ENCODE measurements around the gene HOXC4. TPM values are rescaled to one million over a fixed set of nuclear protein-coding genes. Genes with fewer than 3 reads are reported as not detected.

Gene HOXC4
- total RNA-seq, 1 donor from 2014 or later = 2.8 TPM

DNA sequence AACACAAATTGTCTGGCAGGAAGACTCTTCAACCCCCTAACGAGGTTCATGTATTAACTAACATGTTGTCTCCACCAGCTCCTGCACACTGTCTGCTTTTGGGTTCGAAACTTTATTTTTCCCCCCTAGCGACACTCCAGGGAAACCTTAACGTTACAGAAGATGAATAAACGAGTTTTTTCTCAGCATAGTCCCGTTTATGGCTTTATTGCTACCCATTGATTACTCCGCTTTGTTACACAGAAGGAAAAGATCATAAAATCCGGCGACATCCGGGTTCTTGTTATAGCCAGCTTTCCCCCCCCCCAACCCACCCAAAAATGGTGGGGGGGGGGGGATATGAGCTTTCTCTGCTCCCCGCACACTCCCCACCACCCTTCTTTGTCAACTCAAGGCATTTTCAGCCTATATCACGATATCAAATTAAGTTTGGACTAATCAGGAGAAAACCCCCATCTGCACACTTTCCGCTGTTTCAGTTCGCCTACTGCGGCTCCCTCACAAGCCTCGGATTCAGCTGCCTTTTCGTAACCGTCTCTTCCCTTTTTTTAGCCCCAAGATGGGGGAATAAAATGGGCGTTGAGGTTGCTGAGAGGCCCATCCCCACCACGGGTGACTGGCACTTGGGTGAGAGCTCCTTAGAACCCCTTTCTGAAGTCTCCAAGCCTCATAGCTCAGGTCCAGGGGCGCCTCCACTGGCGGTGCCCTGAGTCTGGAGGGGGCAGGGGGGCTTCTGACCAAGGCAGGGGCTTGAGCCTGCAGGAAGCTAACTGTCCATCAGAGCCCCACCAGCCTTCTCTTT lies 26.8 kb upstream of the HOXC4 start:
- no peak for DNase-seq (ENCODE audit: low read depth)
- H3K4me3 ChIP-seq (ENCODE audit: low read depth, low read length) = no peak overlapping the region
- TF ChIP-seq, protein P1, sequence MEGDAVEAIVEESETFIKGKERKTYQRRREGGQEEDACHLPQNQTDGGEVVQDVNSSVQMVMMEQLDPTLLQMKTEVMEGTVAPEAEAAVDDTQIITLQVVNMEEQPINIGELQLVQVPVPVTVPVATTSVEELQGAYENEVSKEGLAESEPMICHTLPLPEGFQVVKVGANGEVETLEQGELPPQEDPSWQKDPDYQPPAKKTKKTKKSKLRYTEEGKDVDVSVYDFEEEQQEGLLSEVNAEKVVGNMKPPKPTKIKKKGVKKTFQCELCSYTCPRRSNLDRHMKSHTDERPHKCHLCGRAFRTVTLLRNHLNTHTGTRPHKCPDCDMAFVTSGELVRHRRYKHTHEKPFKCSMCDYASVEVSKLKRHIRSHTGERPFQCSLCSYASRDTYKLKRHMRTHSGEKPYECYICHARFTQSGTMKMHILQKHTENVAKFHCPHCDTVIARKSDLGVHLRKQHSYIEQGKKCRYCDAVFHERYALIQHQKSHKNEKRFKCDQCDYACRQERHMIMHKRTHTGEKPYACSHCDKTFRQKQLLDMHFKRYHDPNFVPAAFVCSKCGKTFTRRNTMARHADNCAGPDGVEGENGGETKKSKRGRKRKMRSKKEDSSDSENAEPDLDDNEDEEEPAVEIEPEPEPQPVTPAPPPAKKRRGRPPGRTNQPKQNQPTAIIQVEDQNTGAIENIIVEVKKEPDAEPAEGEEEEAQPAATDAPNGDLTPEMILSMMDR (conservative IDR thresholded peaks at IDR 0.05; ENCODE audit: low read depth, low read length) = no peak

DNA sequence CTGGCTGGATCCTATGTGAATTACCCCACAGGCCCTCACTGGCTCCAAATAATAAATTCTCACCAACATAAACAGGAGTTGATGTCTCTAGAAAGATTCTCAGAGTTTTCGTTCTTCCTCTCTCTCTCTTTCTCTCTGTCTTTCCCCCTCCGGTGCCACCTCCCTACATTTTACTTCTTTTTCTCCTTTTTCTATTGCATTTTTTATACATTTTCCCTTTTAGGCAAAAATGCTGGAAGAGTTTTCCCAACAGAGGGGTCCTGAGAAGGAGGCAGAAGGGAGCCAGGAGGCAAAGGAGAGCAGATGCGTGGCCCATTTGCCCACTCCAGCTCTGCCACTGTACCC lies 26.2 kb upstream of the HOXC4 start:
- no peak overlapping the region for H3K4me3 ChIP-seq (ENCODE audit: low read depth, low read length)
- TF ChIP-seq, protein P1 (conservative IDR thresholded peaks at IDR 0.05; ENCODE audit: low read depth, low read length) = no peak
- no peak for DNase-seq (ENCODE audit: low read depth)

GRCh38 chr12:54028314-54029201 lies 25.1 kb upstream of the HOXC4 start, which contains the start of gene HOXC6:
Gene HOXC6, plus strand, starts transcription at chr12:54028440. Its CDS starts 82 bp downstream, at chr12:54028522.
- peak within 1 kb of the TSS; percentile 22 for H3K4me3 ChIP-seq (ENCODE audit: low read depth, low read length)
- no peak for DNase-seq (ENCODE audit: low read depth)
- TF ChIP-seq, protein P1 (conservative IDR thresholded peaks at IDR 0.05; ENCODE audit: low read depth, low read length) = no peak

- TF ChIP-seq, protein P1 (conservative IDR thresholded peaks at IDR 0.05; ENCODE audit: low read depth, low read length) = no peak
- H3K4me3 ChIP-seq (ENCODE audit: low read depth, low read length) = peak overlapping the region; percentile 17
- DNase-seq (ENCODE audit: low read depth) = no peak
Observed at GRCh38 chr12:54029529-54030441, 23.9 kb upstream of the HOXC4 start.

- TF ChIP-seq, protein P1 (conservative IDR thresholded peaks at IDR 0.05; ENCODE audit: low read depth, low read length) = no peak
- H3K4me3 ChIP-seq (ENCODE audit: low read depth, low read length) = no peak overlapping the region
- no peak for DNase-seq (ENCODE audit: low read depth)
Observed at GRCh38 chr12:54030442-54030801, 23.2 kb upstream of the HOXC4 start.

DNA sequence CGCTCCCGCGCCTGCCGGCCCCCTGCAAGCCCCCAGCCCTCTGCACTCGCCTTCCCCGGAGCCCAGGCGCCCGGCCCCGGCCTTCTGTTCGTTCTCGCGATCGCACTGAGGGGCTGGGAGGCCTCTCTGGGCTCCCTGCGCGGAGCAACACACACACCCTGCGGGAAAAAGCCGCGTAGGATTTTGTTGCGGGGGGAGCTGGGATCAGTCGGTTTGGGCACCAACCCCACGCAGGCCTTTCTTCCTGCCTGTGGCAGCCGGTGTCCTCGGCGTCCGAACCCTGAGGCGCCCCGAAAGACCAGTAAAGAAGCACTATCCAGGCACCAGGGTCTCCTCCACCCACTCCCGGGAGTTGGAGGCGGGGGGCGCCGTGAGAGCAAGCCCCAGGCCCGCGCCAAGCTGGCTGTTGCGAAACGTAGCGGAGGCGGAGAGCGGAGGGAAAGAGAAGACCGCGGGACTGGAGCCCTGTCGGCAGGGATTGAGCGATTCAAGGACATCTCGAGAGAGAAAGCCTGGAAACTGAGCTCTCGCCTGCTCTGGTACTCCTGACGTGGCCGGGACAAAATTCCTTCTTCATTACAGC lies 22.7 kb upstream of the HOXC4 start:
- H3K4me3 ChIP-seq (ENCODE audit: low read depth, low read length) = no peak overlapping the region
- TF ChIP-seq, protein P1 (conservative IDR thresholded peaks at IDR 0.05; ENCODE audit: low read depth, low read length) = no peak
- DNase-seq (ENCODE audit: low read depth) = no peak

All from epithelial cell of proximal tubule (primary cell).